Pancreas (tissue), 10 donors: ENCODE results near the gene KCNQ1OT1. TPM values are rescaled to one million over a fixed set of nuclear protein-coding genes. Genes with fewer than 3 reads are reported as not detected.

Source experiments
- ATAC-seq, 4 donors: fragments of 200-7000 bp; cut with Tn5 transposase; one replicate each; pipeline versions ENCODE4 v1.8.0 to v1.9.1; 2020; ENCODE audit warnings: mild to moderate bottlenecking in 4 of 4, moderate library complexity in 4 of 4
- DNase-seq, 6 donors: peaks; one replicate each; pipeline ENCODE4 v3.0.0-alpha.2; 2020
- FAIRE-seq: peaks from 2 replicates; lab custom pipeline; 2012; peaks lifted over from hg19 to GRCh38; lab: Jason Lieb, UNC
- H3K27ac ChIP-seq, 4 donors: fragments of 200-600 bp; sonication (generic); 1 replicate in 3 of 4; 2 replicates in 1 of 4; pipeline versions ENCODE4 v1.5.0 to v1.8.0; 2020
- H3K27me3 ChIP-seq, 4 donors: fragments of 200-600 bp; one replicate each; pipeline ENCODE4 v1.8.0; 2021
- H3K36me3 ChIP-seq, 3 donors: fragments of 200-600 bp; sonication (generic) in 1 of 3; one replicate each; pipeline versions ENCODE4 v1.5.0 to v1.8.0; 2020 to 2021
- H3K4me1 ChIP-seq, 3 donors: fragments of 200-600 bp; one replicate each; pipeline ENCODE4 v1.8.0; 2021
- H3K4me3 ChIP-seq, 4 donors: fragments of 200-600 bp; sonication (generic) in 2 of 4; one replicate each; pipeline versions ENCODE4 v1.5.0 to v1.8.0; 2020 to 2021
- H3K9me3 ChIP-seq, 4 donors: fragments of 200-600 bp; one replicate each; pipeline ENCODE4 v1.8.0; 2021
- WGBS, 2 donors: extraction: QIAGEN DNeasy Blood & Tissue Kit; methylation state at CpG; one replicate each; pipeline ENCODE4 v1.1.7; 2013; 5-methylcytosine and 5-hydroxymethylcytosine counted together
- intact Hi-C, 3 donors: fragments of 100-400 bp; cut with DNase I; formaldehyde crosslinking; loops; one replicate each; pipeline versions ENCODE4 v1.11.1 to v1.14.2; 2022
- polyA plus RNA-seq, 2 donors: library from polyadenylated mRNA; stranded (reverse); fragments of 200-250 nt; gene quantifications; one replicate each; pipeline ENCODE4 v1.2.3, GENCODE V29; 2013
- total RNA-seq, 6 donors: library from RNA; stranded (reverse); fragmentation: NEBNext Ultra II Directional in 4 of 6; extraction: Animal tissue kit (Norgen Biotek cat#: 25700) in 4 of 6; gene quantifications; one replicate each; pipeline versions ENCODE4 v1.2.1 to v1.2.4, GENCODE V29; 2021 to 2023
- TF ChIP-seq, protein P1 (sequence below), 4 donors: fragments of 200-600 bp; sonication (generic) in 3 of 4; IDR thresholded peaks; one replicate each; pipeline versions ENCODE4 v1.5.0 to v1.8.0; 2021; ENCODE audit warnings: antibody characterized with exemption in 4 of 4
- donor health status: healthy with polysubstance abuse.
- donor health status: DM: no; HTN: no; CAD: no; lungs with moderate emphysema.
- donor health status: DM: no; HTN: no; CAD: no.
- donor health status: control.
- donor health status: control.
- donor health status: Bipolar disorder and iron deficiency.
- donor health status: DM: yes; HTN: yes; CAD: no.
- donor health status: DM: no; HTN: no; CAD: no.
- donor health status: DM: no; HTN: no; CAD: no.
- donor health status: DM: yes; HTN: yes; CAD: no.

KCNQ1OT1 gene
- total and polyA plus RNA-seq, 8 donors = 0.31 to 1.9 (median 1.4) TPM

- peak in 2 of 4 donors; percentile 20 to 39 for ATAC-seq
- no peak overlapping the region for H3K4me3 ChIP-seq
- intact Hi-C loops = no loop called here
Observed at GRCh38 chr11:2708151-2708581, 8.4 kb upstream of the KCNQ1OT1 start.

GRCh38 chr11:2707736-2708135 is 7.9 kb upstream of the KCNQ1OT1 start:
- WGBS, 2 donors = 87 to 89% methylated on average over 7 of the region's 7 CpGs

More at GRCh38 chr11:2708151-2708581, 8.4 kb upstream of the KCNQ1OT1 start:
- FAIRE-seq = no peak
- H3K36me3 ChIP-seq = no peaks in the 10 kb centered on the region
- 79 to 83% methylated on average over 11 of the region's 11 CpGs for WGBS, 2 donors
- H3K9me3 ChIP-seq = no peaks in the 10 kb centered on the region
- H3K4me1 ChIP-seq = no peaks in the 10 kb centered on the region
- no peaks in the 10 kb centered on the region for H3K27me3 ChIP-seq
- DNase-seq = peak in 1 of 6 donors; percentile 28
- no peak overlapping the region for H3K27ac ChIP-seq
- TF ChIP-seq, protein P1, sequence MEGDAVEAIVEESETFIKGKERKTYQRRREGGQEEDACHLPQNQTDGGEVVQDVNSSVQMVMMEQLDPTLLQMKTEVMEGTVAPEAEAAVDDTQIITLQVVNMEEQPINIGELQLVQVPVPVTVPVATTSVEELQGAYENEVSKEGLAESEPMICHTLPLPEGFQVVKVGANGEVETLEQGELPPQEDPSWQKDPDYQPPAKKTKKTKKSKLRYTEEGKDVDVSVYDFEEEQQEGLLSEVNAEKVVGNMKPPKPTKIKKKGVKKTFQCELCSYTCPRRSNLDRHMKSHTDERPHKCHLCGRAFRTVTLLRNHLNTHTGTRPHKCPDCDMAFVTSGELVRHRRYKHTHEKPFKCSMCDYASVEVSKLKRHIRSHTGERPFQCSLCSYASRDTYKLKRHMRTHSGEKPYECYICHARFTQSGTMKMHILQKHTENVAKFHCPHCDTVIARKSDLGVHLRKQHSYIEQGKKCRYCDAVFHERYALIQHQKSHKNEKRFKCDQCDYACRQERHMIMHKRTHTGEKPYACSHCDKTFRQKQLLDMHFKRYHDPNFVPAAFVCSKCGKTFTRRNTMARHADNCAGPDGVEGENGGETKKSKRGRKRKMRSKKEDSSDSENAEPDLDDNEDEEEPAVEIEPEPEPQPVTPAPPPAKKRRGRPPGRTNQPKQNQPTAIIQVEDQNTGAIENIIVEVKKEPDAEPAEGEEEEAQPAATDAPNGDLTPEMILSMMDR (IDR thresholded peaks at IDR 0.05) = no peak

GRCh38 chr11:2706321-2706720 is 6.5 kb upstream of the KCNQ1OT1 start:
- no peaks in the 10 kb centered on the region for H3K36me3 ChIP-seq
- ATAC-seq (no peak), DNase-seq (no peak), FAIRE-seq (no peak)
- no peak overlapping the region for H3K4me3 ChIP-seq
- no peaks in the 10 kb centered on the region for H3K9me3 ChIP-seq
- H3K27me3 ChIP-seq = no peaks in the 10 kb centered on the region
- TF ChIP-seq, protein P1 (IDR thresholded peaks at IDR 0.05) = no peak
- WGBS, 2 donors = 91 to 100% methylated on average over 1 of the region's 1 CpG
- no peak overlapping the region for H3K27ac ChIP-seq
- H3K4me1 ChIP-seq = no peaks in the 10 kb centered on the region
- intact Hi-C loops = no loop called here

More at GRCh38 chr11:2707736-2708135, 7.9 kb upstream of the KCNQ1OT1 start:
- Histone ChIP-seq H3K27ac (no peak overlapping the region), H3K36me3 (no peaks in the 10 kb centered on the region), H3K4me3 (no peak overlapping the region), H3K9me3 (no peaks in the 10 kb centered on the region), H3K4me1 (no peaks in the 10 kb centered on the region), H3K27me3 (no peaks in the 10 kb centered on the region)
- ATAC-seq (no peak), FAIRE-seq (no peak), DNase-seq (peak in 1 of 6 donors; percentile 22)
- intact Hi-C loops = no loop called here
- TF ChIP-seq, protein P1 (IDR thresholded peaks at IDR 0.05) = no peak

GRCh38 chr11:2704896-2705606 is 5.3 kb upstream of the KCNQ1OT1 start:
- Histone ChIP-seq H3K27ac (no peak overlapping the region), H3K4me1 (no peaks in the 10 kb centered on the region), H3K4me3 (no peak overlapping the region), H3K36me3 (no peaks in the 10 kb centered on the region), H3K9me3 (no peaks in the 10 kb centered on the region), H3K27me3 (no peaks in the 10 kb centered on the region)
- intact Hi-C loops = no loop called here
- FAIRE-seq (no peak), ATAC-seq (no peak), DNase-seq (peak in 2 of 6 donors; percentile 22 to 32)
- 90 to 97% methylated on average over 14 of the region's 14 CpGs for WGBS, 2 donors
- TF ChIP-seq, protein P1 (IDR thresholded peaks at IDR 0.05) = no peak

DNA sequence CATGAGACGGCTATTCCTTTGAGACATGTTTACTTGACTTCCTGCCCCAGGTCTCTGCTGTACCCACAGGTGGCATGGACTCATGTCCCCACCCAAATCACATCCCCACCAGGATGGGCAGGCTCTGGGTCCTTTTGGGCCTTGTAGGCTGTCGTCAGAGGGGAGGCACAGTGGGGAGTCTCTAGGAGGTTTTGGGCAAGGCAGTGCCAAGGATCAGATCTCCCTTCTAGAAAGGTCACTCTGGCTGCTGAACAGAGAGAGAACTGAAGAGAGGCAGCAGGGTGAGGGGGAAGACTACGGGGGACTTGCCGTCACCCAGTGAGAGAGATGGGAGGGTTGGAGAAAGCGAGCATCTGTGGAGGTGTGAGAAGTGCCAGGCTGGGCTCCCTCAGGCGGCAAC is 4.6 kb upstream of the KCNQ1OT1 start:
- Histone ChIP-seq H3K27ac (no peak overlapping the region), H3K27me3 (no peaks in the 10 kb centered on the region), H3K4me1 (no peaks in the 10 kb centered on the region), H3K9me3 (no peaks in the 10 kb centered on the region), H3K36me3 (no peaks in the 10 kb centered on the region), H3K4me3 (no peak overlapping the region)
- WGBS, 2 donors = 95 to 96% methylated on average over 6 of the region's 6 CpGs
- no peak for FAIRE-seq
- no peak for DNase-seq
- intact Hi-C loops = no loop called here
- TF ChIP-seq, protein P1 (IDR thresholded peaks at IDR 0.05) = no peak
- no peak for ATAC-seq
